ENCODE data around the gene ALPL. TPM values are rescaled to one million over a fixed set of nuclear protein-coding genes. Genes with fewer than 3 reads are reported as not detected.

The ALPL gene
- polyA plus RNA-seq, 3 donors = not detected

GRCh38 chr1:21546122-21546825 is 37.1 kb downstream of the ALPL start:
- Histone ChIP-seq H3K9me3 (replicated peaks in 1 of 2; ENCODE audit: control insufficient read depth in 1 of 2, insufficient read depth in 1 of 2, low read length in 2 of 2) (no peaks in the 10 kb centered on the region), H3K4me1 (ENCODE audit: control insufficient read depth in 1 of 2, insufficient read depth in 2 of 2, low read length in 2 of 2) (peaks cover 0 to 8% of the 10 kb centered on the region in 2 donors), H4K20me1 (ENCODE audit: insufficient read depth, low read length) (no peaks in the 10 kb centered on the region), H2AFZ (ENCODE audit: insufficient read depth, low read depth, low read length, poor library complexity, severe bottlenecking) (no peak overlapping the region), H3K27me3 (ENCODE audit: control insufficient read depth in 2 of 2, insufficient read depth in 2 of 2, low read length in 2 of 2) (peaks cover 2 to 14% of the 10 kb centered on the region in 2 donors), H3K79me2 (ENCODE audit: insufficient read depth, low read length) (no peaks in the 10 kb centered on the region), H3K4me3 (replicated peaks in 1 of 3; ENCODE audit: low read depth in 2 of 3, low read length in 3 of 3) (no peak overlapping the region), H3K27ac (ENCODE audit: low read depth in 1 of 2, low read length in 2 of 2) (no peak overlapping the region), H3K9ac (ENCODE audit: insufficient read depth, low read length, poor library complexity, severe bottlenecking) (no peak overlapping the region), H3K4me2 (replicated peaks; ENCODE audit: extremely low read depth, low read length, poor library complexity, severe bottlenecking) (no peak overlapping the region), H3K36me3 (replicated peaks in 1 of 2; ENCODE audit: control insufficient read depth in 1 of 2, insufficient read depth in 2 of 2, low read length in 2 of 2) (no peaks in the 10 kb centered on the region)
- peak overlapping the region in 1 of 2 donors; percentile 35 for H3K4me3 Mint-ChIP-seq
- peaks cover 0 to 2% (median 0%) of the 10 kb centered on the region in 7 donors for H3K9me3 Mint-ChIP-seq
- no peaks in the 10 kb centered on the region for H3K36me3 Mint-ChIP-seq
- H3K27me3 Mint-ChIP-seq (ENCODE audit: low read depth in 3 of 3) = peaks cover 19 to 34% (median 20%) of the 10 kb centered on the region in 3 donors
- no peak for DNase-seq
- peak overlapping the region in 2 of 7 donors; percentile 40 to 74 for H3K27ac Mint-ChIP-seq
- intact Hi-C loops (cut with micrococcal nuclease) = no loop called here
- no peak for TF ChIP-seq CTCF (IDR thresholded peaks at IDR 0.05)
- peaks cover 19% of the 10 kb centered on the region for H3K4me1 Mint-ChIP-seq
- 55% methylated on average over 10 of the region's 11 CpGs for WGBS (ENCODE audit: insufficient coverage)

GRCh38 chr1:21547876-21548275 is 38.7 kb downstream of the ALPL start:
- no peak for TF ChIP-seq CTCF (IDR thresholded peaks at IDR 0.05)
- H3K4me3 ChIP-seq (replicated peaks in 1 of 3; ENCODE audit: low read depth in 2 of 3, low read length in 3 of 3) = no peak overlapping the region
- Mint-ChIP-seq H3K4me3 (no peak overlapping the region), H3K36me3 (no peaks in the 10 kb centered on the region), H3K4me1 (peaks cover 22% of the 10 kb centered on the region), H3K9me3 (peaks cover 0 to 2% (median 0%) of the 10 kb centered on the region in 7 donors), H3K27ac (peak overlapping the region in 1 of 7 donors; percentile 40), H3K27me3 (ENCODE audit: low read depth in 3 of 3) (peaks cover 21 to 34% (median 25%) of the 10 kb centered on the region in 3 donors)
- no peaks in the 10 kb centered on the region for H4K20me1 ChIP-seq (ENCODE audit: insufficient read depth, low read length)
- no peak overlapping the region for H3K9ac ChIP-seq (ENCODE audit: insufficient read depth, low read length, poor library complexity, severe bottlenecking)
- H3K27ac ChIP-seq (ENCODE audit: low read depth in 1 of 2, low read length in 2 of 2) = no peak overlapping the region
- no peaks in the 10 kb centered on the region for H3K9me3 ChIP-seq (replicated peaks in 1 of 2; ENCODE audit: control insufficient read depth in 1 of 2, insufficient read depth in 1 of 2, low read length in 2 of 2)
- H3K79me2 ChIP-seq (ENCODE audit: insufficient read depth, low read length) = no peaks in the 10 kb centered on the region
- intact Hi-C loops (cut with micrococcal nuclease) = no loop called here
- no peaks in the 10 kb centered on the region for H3K36me3 ChIP-seq (replicated peaks in 1 of 2; ENCODE audit: control insufficient read depth in 1 of 2, insufficient read depth in 2 of 2, low read length in 2 of 2)
- H3K4me2 ChIP-seq (replicated peaks; ENCODE audit: extremely low read depth, low read length, poor library complexity, severe bottlenecking) = no peak overlapping the region
- H3K4me1 ChIP-seq (ENCODE audit: control insufficient read depth in 1 of 2, insufficient read depth in 2 of 2, low read length in 2 of 2) = peaks cover 3 to 12% of the 10 kb centered on the region in 2 donors
- 98% methylated on average over 8 of the region's 11 CpGs for WGBS (ENCODE audit: insufficient coverage)
- DNase-seq = no peak
- peaks cover 2 to 16% of the 10 kb centered on the region in 2 donors for H3K27me3 ChIP-seq (ENCODE audit: control insufficient read depth in 2 of 2, insufficient read depth in 2 of 2, low read length in 2 of 2)
- H2AFZ ChIP-seq (ENCODE audit: insufficient read depth, low read depth, low read length, poor library complexity, severe bottlenecking) = no peak overlapping the region
